Breast epithelium (tissue), 4 donors: ENCODE data around the gene LAMC2. TPM values are rescaled to one million over a fixed set of nuclear protein-coding genes. Genes with fewer than 3 reads are reported as not detected.

ENCODE experiments used
- DNase-seq, 2 donors: peaks; one replicate each; pipeline ENCODE4 v3.0.0-alpha.2; 2019; ENCODE audit warnings: low spot score in 2 of 2
- H3K27ac ChIP-seq, 2 donors: fragments of 200-600 bp; sonication (generic) in 1 of 2; one replicate each; pipeline ENCODE4 v1.5.1; 2016 to 2019; ENCODE audit warnings: mild to moderate bottlenecking in 1 of 2
- H3K27me3 ChIP-seq, 2 donors: fragments of 200-600 bp; sonication (generic) in 1 of 2; one replicate each; pipeline versions ENCODE4 v1.5.1 to v1.6.0; 2017 to 2019; ENCODE audit warnings: control low read depth in 1 of 2, mild to moderate bottlenecking in 1 of 2
- H3K36me3 ChIP-seq: fragments of 200-600 bp; one replicate; pipeline ENCODE4 v1.5.1; 2019
- H3K4me1 ChIP-seq, 2 donors: fragments of 200-600 bp; sonication (generic); one replicate each; pipeline ENCODE4 v1.5.1; 2016 to 2019; ENCODE audit warnings: control low read depth in 1 of 2
- H3K4me3 ChIP-seq, 3 donors: fragments of 200-600 bp; sonication (generic); 1 replicate in 2 of 3; 2 replicates in 1 of 3; pipeline ENCODE4 v1.5.1; 2016 to 2019; ENCODE audit warnings: mild to moderate bottlenecking in 3 of 3, moderate library complexity in 2 of 3
- H3K9me3 ChIP-seq, 2 donors: fragments of 200-600 bp; sonication (generic) in 1 of 2; one replicate each; pipeline ENCODE4 v1.5.1; 2016 to 2019; ENCODE audit warnings: control low read depth in 1 of 2
- CTCF ChIP-seq, 3 donors: fragments of 450-650 bp; IDR thresholded peaks; one replicate each; pipeline ENCODE4 v1.5.1; 2016 to 2017; ENCODE audit warnings: antibody characterized with exemption in 3 of 3, mild to moderate bottlenecking in 3 of 3, moderate library complexity in 3 of 3
- POLR2A ChIP-seq: fragments of 450-650 bp; IDR thresholded peaks from one replicate; pipeline ENCODE4 v1.6.1; 2016; ENCODE audit warnings: antibody characterized with exemption, mild to moderate bottlenecking, moderate library complexity
- POLR2AphosphoS5 ChIP-seq, 3 donors: sonication (generic); formaldehyde crosslinking; IDR thresholded peaks; one replicate each; pipeline ENCODE4 v1.6.1; 2017; ENCODE audit warnings: antibody characterized with exemption in 3 of 3
- intact Hi-C: fragments of 100-400 bp; cut with DNase I; formaldehyde crosslinking; loops from one replicate; pipeline ENCODE4 v1.15.1; 2023; ENCODE audit warnings: low total_unique reads
- total RNA-seq, 3 donors: library from RNA; depleted of rRNA; stranded (reverse); fragments of >200 nt; gene quantifications; one replicate each; pipeline ENCODE4 v1.1.0, GENCODE V29; 2016

Gene LAMC2
- total RNA-seq, 3 donors from 2014 or later: 3.0 to 20.3 (median 16.4) TPM

- Histone ChIP-seq H3K27me3 (no peaks in the 10 kb centered on the region), H3K9me3 (no peaks in the 10 kb centered on the region), H3K36me3 (no peaks in the 10 kb centered on the region), H3K4me3 (no peak overlapping the region), H3K27ac (no peak overlapping the region), H3K4me1 (peaks cover 0 to 6% of the 10 kb centered on the region in 2 donors)
- TF ChIP-seq CTCF (IDR thresholded peaks at IDR 0.05) (no peak), POLR2AphosphoS5 (IDR thresholded peaks at IDR 0.05) (no peak), POLR2A (no peak)
- intact Hi-C loops: no loop called here
- DNase-seq: no peak
These were observed 45.5 kb downstream of the LAMC2 start for GRCh38 chr1:183231545-183231944.

GRCh38 chr1:183233113-183233512 lies 47.0 kb downstream of the LAMC2 start:
- DNase-seq: no peak
- TF ChIP-seq POLR2A (no peak), CTCF (IDR thresholded peaks at IDR 0.05) (no peak), POLR2AphosphoS5 (IDR thresholded peaks at IDR 0.05) (no peak)
- intact Hi-C loops: no loop called here
- Histone ChIP-seq H3K27me3 (no peaks in the 10 kb centered on the region), H3K36me3 (no peaks in the 10 kb centered on the region), H3K4me3 (no peak overlapping the region), H3K27ac (no peak overlapping the region), H3K4me1 (peaks cover 0 to 6% of the 10 kb centered on the region in 2 donors), H3K9me3 (no peaks in the 10 kb centered on the region)

GRCh38 chr1:183234660-183235476 lies 48.8 kb downstream of the LAMC2 start:
- H3K9me3 ChIP-seq: no peaks in the 10 kb centered on the region
- DNase-seq: peak in 1 of 2 donors; percentile 82
- H3K27ac ChIP-seq: peak overlapping the region; percentile 88 to 90
- peaks cover 0 to 6% of the 10 kb centered on the region in 2 donors for H3K4me1 ChIP-seq
- H3K36me3 ChIP-seq: no peaks in the 10 kb centered on the region
- intact Hi-C loops: no loop called here
- no peaks in the 10 kb centered on the region for H3K27me3 ChIP-seq
- TF ChIP-seq CTCF (IDR thresholded peaks at IDR 0.05) (peak; percentile 52 to 78 (median 54)), POLR2AphosphoS5 (IDR thresholded peaks at IDR 0.05) (peak in 2 of 3 donors; percentile 39 to 52), POLR2A (no peak)
- H3K4me3 ChIP-seq: peak overlapping the region; percentile 19 to 55 (median 37)

GRCh38 chr1:183235503-183235902 lies 49.4 kb downstream of the LAMC2 start:
- Histone ChIP-seq H3K27ac (peak overlapping the region; percentile 88 to 90), H3K4me3 (peak overlapping the region in 2 of 3 donors; percentile 37 to 55), H3K27me3 (no peaks in the 10 kb centered on the region), H3K36me3 (no peaks in the 10 kb centered on the region), H3K9me3 (no peaks in the 10 kb centered on the region), H3K4me1 (peaks cover 0 to 6% of the 10 kb centered on the region in 2 donors)
- no peak for DNase-seq
- TF ChIP-seq CTCF (IDR thresholded peaks at IDR 0.05) (no peak), POLR2AphosphoS5 (IDR thresholded peaks at IDR 0.05) (no peak), POLR2A (no peak)
- intact Hi-C loops: no loop called here

DNA sequence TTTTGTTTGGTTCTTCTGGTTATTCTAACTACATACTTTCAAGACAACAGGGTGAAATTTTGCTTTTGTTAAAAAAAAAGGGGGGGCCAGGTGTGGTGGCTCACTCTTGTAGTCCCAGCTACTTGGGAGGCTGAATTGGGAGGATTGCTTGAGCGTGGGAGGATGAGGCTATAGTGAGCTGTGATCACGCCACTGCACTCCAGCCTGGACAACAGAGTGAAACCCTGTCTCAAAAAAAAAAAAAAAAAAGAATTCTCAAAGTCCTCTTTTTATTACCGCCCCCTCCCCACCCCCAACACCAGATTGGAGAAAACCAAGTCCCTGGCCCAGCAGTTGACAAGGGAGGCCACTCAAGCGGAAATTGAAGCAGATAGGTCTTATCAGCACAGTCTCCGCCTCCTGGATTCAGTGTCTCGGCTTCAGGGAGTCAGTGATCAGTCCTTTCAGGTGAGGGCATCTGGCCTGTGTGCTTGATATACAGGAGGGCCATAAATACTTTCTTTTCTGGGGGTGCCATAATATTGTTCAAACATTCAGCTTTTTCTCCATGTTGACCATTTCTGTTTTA lies 50.2 kb downstream of the LAMC2 start:
- Histone ChIP-seq H3K27ac (peak overlapping the region; percentile 88 to 90), H3K27me3 (no peaks in the 10 kb centered on the region), H3K36me3 (no peaks in the 10 kb centered on the region), H3K4me1 (peaks cover 0 to 6% of the 10 kb centered on the region in 2 donors), H3K4me3 (no peak overlapping the region), H3K9me3 (no peaks in the 10 kb centered on the region)
- no peak for TF ChIP-seq POLR2A
- no peak for TF ChIP-seq CTCF (IDR thresholded peaks at IDR 0.05)
- no peak for TF ChIP-seq POLR2AphosphoS5 (IDR thresholded peaks at IDR 0.05)
- intact Hi-C loops: no loop called here
- no peak for DNase-seq
